ENCODE data around the gene PLA2G15.

PLA2G15 gene

GRCh38 chr16:68216240-68216639 lies 28.9 kb upstream of the PLA2G15 start:
- no peak overlapping the region for H3K4me3 ChIP-seq (ENCODE audit: insufficient read length, low read depth)
- TF ChIP-seq SUZ12 (IDR thresholded peaks at IDR 0.05; ENCODE audit: extremely low read depth, insufficient read depth, insufficient read length) = no peak
- no peak for TF ChIP-seq ZNF274 (IDR thresholded peaks at IDR 0.05; ENCODE audit: low read depth, low read length)
- TF ChIP-seq YY1 (IDR thresholded peaks at IDR 0.05; ENCODE audit: insufficient read depth, insufficient read length) = no peak
- DNase-seq (ENCODE audit: low read depth, low spot score) = no peak
- peaks cover 7% of the 10 kb centered on the region for H3K36me3 ChIP-seq (ENCODE audit: insufficient read depth, insufficient read length, low read length)
- H3K9ac ChIP-seq (ENCODE audit: insufficient read length, low read depth) = no peak overlapping the region
- no peaks in the 10 kb centered on the region for H3K4me1 ChIP-seq (ENCODE audit: insufficient read depth, insufficient read length)
- H3K27me3 ChIP-seq (ENCODE audit: insufficient read depth, insufficient read length) = no peaks in the 10 kb centered on the region
- no peaks in the 10 kb centered on the region for H3K9me3 ChIP-seq (ENCODE audit: insufficient read depth, low read length)

DNA sequence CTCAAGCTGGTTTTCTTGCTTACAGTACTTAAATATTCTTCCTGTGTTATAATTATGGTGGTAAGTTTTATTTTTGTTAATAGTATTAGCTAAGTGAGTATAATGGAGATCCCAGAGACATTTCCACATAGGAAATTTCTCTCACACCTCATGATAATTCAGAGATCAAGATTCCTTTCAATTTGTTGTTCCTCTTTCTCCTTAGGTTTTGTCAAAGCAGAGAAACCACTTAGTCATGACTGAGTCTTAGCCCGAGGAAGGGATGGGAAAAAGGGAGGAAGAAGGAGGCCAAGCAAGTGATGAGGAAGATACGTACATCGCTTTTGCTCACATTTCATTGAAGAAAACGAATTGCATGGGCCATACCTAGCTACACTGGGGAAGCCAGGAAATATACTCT lies 27.7 kb upstream of the PLA2G15 start:
- no peak for DNase-seq (ENCODE audit: low read depth, low spot score)
- no peaks in the 10 kb centered on the region for H3K9me3 ChIP-seq (ENCODE audit: insufficient read depth, low read length)
- H3K36me3 ChIP-seq (ENCODE audit: insufficient read depth, insufficient read length, low read length) = peaks cover 14% of the 10 kb centered on the region
- no peaks in the 10 kb centered on the region for H3K27me3 ChIP-seq (ENCODE audit: insufficient read depth, insufficient read length)
- no peaks in the 10 kb centered on the region for H3K4me1 ChIP-seq (ENCODE audit: insufficient read depth, insufficient read length)
- H3K9ac ChIP-seq (ENCODE audit: insufficient read length, low read depth) = no peak overlapping the region
- no peak overlapping the region for H3K4me3 ChIP-seq (ENCODE audit: insufficient read length, low read depth)
- TF ChIP-seq YY1 (IDR thresholded peaks at IDR 0.05; ENCODE audit: insufficient read depth, insufficient read length) = no peak
- TF ChIP-seq ZNF274 (IDR thresholded peaks at IDR 0.05; ENCODE audit: low read depth, low read length) = no peak
- no peak for TF ChIP-seq SUZ12 (IDR thresholded peaks at IDR 0.05; ENCODE audit: extremely low read depth, insufficient read depth, insufficient read length)

DNA sequence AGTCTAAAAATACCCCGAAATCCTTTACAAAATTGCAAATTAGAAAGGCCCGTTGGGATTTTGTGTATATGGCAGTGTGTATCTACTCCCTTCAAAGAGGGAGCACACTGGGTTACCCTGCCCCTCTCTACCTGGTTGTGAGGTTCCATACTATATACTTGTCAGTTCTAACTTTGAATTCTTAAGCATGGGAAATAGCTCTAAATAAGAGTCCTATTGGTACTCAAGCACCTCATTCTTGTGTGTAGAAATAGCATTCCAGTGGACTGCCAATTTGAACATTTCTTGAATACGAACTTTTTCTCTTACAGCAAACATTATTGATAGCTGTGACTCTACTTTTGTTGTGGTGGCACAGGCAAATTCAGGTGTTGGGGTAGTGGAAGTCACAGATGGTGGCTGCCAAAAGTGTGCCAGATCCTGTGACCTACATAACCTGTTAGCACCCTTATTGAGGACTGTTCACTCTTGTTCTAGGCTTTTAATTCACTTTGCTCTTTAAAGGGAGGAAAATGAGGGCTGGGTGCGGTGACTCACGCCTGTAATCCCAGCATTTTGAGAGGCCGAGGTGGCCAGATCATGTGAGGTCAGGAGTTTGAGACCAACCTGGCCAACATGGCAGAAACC lies 25.3 kb upstream of the PLA2G15 start:
- Histone ChIP-seq H3K4me3 (ENCODE audit: insufficient read length, low read depth) (no peak overlapping the region), H3K9me3 (ENCODE audit: insufficient read depth, low read length) (no peaks in the 10 kb centered on the region), H3K27me3 (ENCODE audit: insufficient read depth, insufficient read length) (no peaks in the 10 kb centered on the region), H3K4me1 (ENCODE audit: insufficient read depth, insufficient read length) (no peaks in the 10 kb centered on the region), H3K36me3 (ENCODE audit: insufficient read depth, insufficient read length, low read length) (peaks cover 14% of the 10 kb centered on the region), H3K9ac (ENCODE audit: insufficient read length, low read depth) (no peak overlapping the region)
- DNase-seq (ENCODE audit: low read depth, low spot score) = no peak
- TF ChIP-seq SUZ12 (IDR thresholded peaks at IDR 0.05; ENCODE audit: extremely low read depth, insufficient read depth, insufficient read length) (no peak), ZNF274 (IDR thresholded peaks at IDR 0.05; ENCODE audit: low read depth, low read length) (no peak)

DNA sequence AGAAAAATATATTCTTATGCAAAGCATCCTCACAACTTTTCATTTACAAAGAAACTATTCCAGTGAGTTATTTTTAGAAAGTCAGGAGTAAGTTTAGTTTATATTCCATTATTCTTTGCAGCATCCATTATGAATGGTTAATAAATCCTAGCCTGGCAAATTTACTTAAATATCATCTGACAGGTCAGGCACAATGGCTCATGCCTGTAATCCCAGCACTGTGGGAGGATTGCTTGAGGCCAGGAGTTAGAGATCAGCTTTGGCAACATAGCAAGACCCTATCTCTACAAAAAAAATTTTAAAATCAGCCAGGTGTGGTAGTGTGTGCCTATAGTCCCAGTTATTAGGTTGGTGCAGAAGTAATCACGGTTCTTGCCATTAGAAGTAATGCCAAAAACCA lies 22.1 kb upstream of the PLA2G15 start:
- H3K9ac ChIP-seq (ENCODE audit: insufficient read length, low read depth) = no peak overlapping the region
- no peak overlapping the region for H3K4me3 ChIP-seq (ENCODE audit: insufficient read length, low read depth)
- peaks cover 25% of the 10 kb centered on the region for H3K36me3 ChIP-seq (ENCODE audit: insufficient read depth, insufficient read length, low read length)
- no peaks in the 10 kb centered on the region for H3K27me3 ChIP-seq (ENCODE audit: insufficient read depth, insufficient read length)
- H3K9me3 ChIP-seq (ENCODE audit: insufficient read depth, low read length) = no peaks in the 10 kb centered on the region
- DNase-seq (ENCODE audit: low read depth, low spot score) = no peak
- H3K4me1 ChIP-seq (ENCODE audit: insufficient read depth, insufficient read length) = no peaks in the 10 kb centered on the region
- TF ChIP-seq YY1 (IDR thresholded peaks at IDR 0.05; ENCODE audit: insufficient read depth, insufficient read length) (no peak), SUZ12 (IDR thresholded peaks at IDR 0.05; ENCODE audit: extremely low read depth, insufficient read depth, insufficient read length) (no peak), ZNF274 (IDR thresholded peaks at IDR 0.05; ENCODE audit: low read depth, low read length) (no peak)

DNA sequence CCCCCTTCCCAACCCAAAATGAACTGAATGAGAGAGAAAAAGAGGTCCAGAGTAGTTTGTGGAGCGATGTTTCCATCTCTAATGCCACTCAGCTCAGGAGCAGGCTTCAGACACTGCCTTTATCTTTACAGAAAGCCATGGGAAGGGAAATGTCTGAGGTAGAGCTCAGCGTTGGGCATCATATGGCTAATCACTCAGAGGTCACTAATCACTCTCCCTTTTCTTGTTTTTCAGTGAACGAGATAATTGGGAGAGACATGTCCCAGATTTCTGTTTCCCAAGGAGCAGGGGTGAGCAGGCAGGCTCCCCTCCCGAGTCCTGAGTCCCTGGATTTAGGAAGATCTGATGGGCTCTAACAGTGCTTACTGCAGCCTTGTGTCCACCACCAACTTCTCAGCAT lies 19.1 kb upstream of the PLA2G15 start:
- DNase-seq (ENCODE audit: low read depth, low spot score) = no peak
- H3K9me3 ChIP-seq (ENCODE audit: insufficient read depth, low read length) = no peaks in the 10 kb centered on the region
- TF ChIP-seq YY1 (IDR thresholded peaks at IDR 0.05; ENCODE audit: insufficient read depth, insufficient read length) = no peak
- no peak overlapping the region for H3K9ac ChIP-seq (ENCODE audit: insufficient read length, low read depth)
- no peaks in the 10 kb centered on the region for H3K27me3 ChIP-seq (ENCODE audit: insufficient read depth, insufficient read length)
- no peaks in the 10 kb centered on the region for H3K4me1 ChIP-seq (ENCODE audit: insufficient read depth, insufficient read length)
- no peak overlapping the region for H3K4me3 ChIP-seq (ENCODE audit: insufficient read length, low read depth)
- H3K36me3 ChIP-seq (ENCODE audit: insufficient read depth, insufficient read length, low read length) = peaks cover 47% of the 10 kb centered on the region

DNA sequence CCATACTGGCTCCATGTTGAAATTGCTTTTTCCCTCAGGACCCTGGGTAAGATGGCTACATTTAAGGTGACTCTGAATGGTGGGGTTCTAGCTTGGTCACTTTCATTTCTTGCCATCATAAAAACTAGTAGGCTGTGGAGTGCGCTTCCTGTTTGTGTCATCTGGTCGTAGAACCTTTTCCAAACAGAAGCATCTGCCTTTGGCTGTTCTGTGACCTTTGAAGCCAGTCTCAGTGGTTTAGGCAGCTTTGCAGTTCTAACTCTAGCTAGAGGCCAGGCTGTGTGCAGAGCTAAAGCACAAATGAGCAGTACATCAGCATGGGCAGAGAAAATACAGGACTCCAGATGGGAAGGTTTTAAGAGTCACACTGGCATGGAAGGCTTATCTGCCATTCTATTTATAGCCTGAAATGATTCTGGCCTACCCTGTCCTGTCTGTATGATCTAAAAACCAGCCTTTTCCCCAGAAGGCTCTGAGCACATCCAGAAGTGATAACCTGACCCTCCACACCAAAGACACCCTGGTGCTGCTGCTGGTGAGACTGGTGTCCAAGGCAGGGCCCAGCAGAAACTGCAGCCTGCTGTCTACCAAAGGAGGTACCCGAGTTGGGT lies 17.9 kb upstream of the PLA2G15 start:
- TF ChIP-seq SUZ12 (IDR thresholded peaks at IDR 0.05; ENCODE audit: extremely low read depth, insufficient read depth, insufficient read length) (no peak), ZNF274 (IDR thresholded peaks at IDR 0.05; ENCODE audit: low read depth, low read length) (no peak)
- no peak overlapping the region for H3K4me3 ChIP-seq (ENCODE audit: insufficient read length, low read depth)
- no peak overlapping the region for H3K9ac ChIP-seq (ENCODE audit: insufficient read length, low read depth)
- H3K9me3 ChIP-seq (ENCODE audit: insufficient read depth, low read length) = no peaks in the 10 kb centered on the region
- H3K27me3 ChIP-seq (ENCODE audit: insufficient read depth, insufficient read length) = no peaks in the 10 kb centered on the region
- no peaks in the 10 kb centered on the region for H3K4me1 ChIP-seq (ENCODE audit: insufficient read depth, insufficient read length)
- peaks cover 51% of the 10 kb centered on the region for H3K36me3 ChIP-seq (ENCODE audit: insufficient read depth, insufficient read length, low read length)
- DNase-seq (ENCODE audit: low read depth, low spot score) = no peak

- Histone ChIP-seq H3K27me3 (ENCODE audit: insufficient read depth, insufficient read length) (no peaks in the 10 kb centered on the region), H3K4me3 (ENCODE audit: insufficient read length, low read depth) (no peak overlapping the region), H3K9ac (ENCODE audit: insufficient read length, low read depth) (no peak overlapping the region), H3K9me3 (ENCODE audit: insufficient read depth, low read length) (no peaks in the 10 kb centered on the region), H3K36me3 (ENCODE audit: insufficient read depth, insufficient read length, low read length) (peaks cover 56% of the 10 kb centered on the region), H3K4me1 (ENCODE audit: insufficient read depth, insufficient read length) (no peaks in the 10 kb centered on the region)
- TF ChIP-seq SUZ12 (IDR thresholded peaks at IDR 0.05; ENCODE audit: extremely low read depth, insufficient read depth, insufficient read length) = no peak
- no peak for DNase-seq (ENCODE audit: low read depth, low spot score)
Measured at GRCh38 chr16:68227850-68228553, 17.2 kb upstream of the PLA2G15 start.

Data from NT2/D1 (cell line).